HCT116 (cell line): Measurements from ENCODE around the gene RWDD4. TPM values are rescaled to one million over a fixed set of nuclear protein-coding genes. Genes with fewer than 3 reads are reported as not detected.

Experiments
- ATAC-seq: fragments of 200-7000 bp; cut with Tn5 transposase; 2 replicates; pipeline ENCODE4 v1.9.1; 2020; ENCODE audit warnings: mild to moderate bottlenecking, moderate library complexity
- BruUV-seq: library from RNA; stranded (reverse); fragments of 400-500 nt; replicated peaks from 2 replicates; lab custom pipeline; 2021; lab: Mats Ljungman, UMichigan
- CTCF ChIA-PET: fragments of 300-600 bp; sonication (Branson Sonifier 250); formaldehyde crosslinking; loops from one replicate; lab custom pipeline; 2021; ENCODE audit warnings: antibody characterized with exemption; lab: Charles Lee
- POLR2A ChIA-PET: fragments of 300-600, 350-600 bp; sonication (Branson Sonifier 250); formaldehyde crosslinking; loops from one replicate; lab custom pipeline; 2021; ENCODE audit warnings: antibody characterized with exemption; lab: Charles Lee
- RAD21 ChIA-PET, 2 experiments: fragments of 300-600 bp; sonication (Branson Sonifier 250); formaldehyde crosslinking; loops; one replicate each; lab custom pipeline; 2023; ENCODE audit warnings: low total read pairs in 2 of 2; ENCODE audit not compliant: uncharacterized antibody in 2 of 2, unreplicated experiment in 2 of 2, low non-redundant PET in 1 of 2; lab: Charles Lee
- DNase-seq: peaks from one replicate; pipeline ENCODE4 v3.0.0-alpha.2; 2010; ENCODE audit warnings: low read depth, low spot score
- H2AFZ ChIP-seq: fragments of 200-600 bp; shearing (Covaris generic), sonication (generic); 2 replicates; pipeline ENCODE4 v1.6.1; 2017; ENCODE audit warnings: low read depth, mixed run types, mixed read lengths, antibody characterized with exemption, low read length; ENCODE audit not compliant: poor library complexity, severe bottlenecking
- H3K27ac ChIP-seq: 2 replicates; pipeline ENCODE4 v1.5.1; 2012; ENCODE audit warnings: low read depth, low read length
- H3K27me3 ChIP-seq: fragments of 200-600 bp; sonication (generic); 2 replicates; pipeline ENCODE4 v1.6.1; 2016; ENCODE audit warnings: mixed run types, low read length, mixed read lengths; ENCODE audit not compliant: insufficient read depth
- H3K36me3 ChIP-seq, 2 experiments: fragments of 200-500 bp in 1 of 2; fragments of 200-600 bp in 1 of 2; sonication (Bioruptor generic) in 1 of 2; sonication (generic) in 1 of 2; 2 replicates each; pipeline versions ENCODE4 v1.5.1 to v1.6.1; 2014 to 2016; ENCODE audit warnings: low read length in 2 of 2, inconsistent platforms in 1 of 2, mixed read lengths in 1 of 2, mixed run types in 1 of 2; ENCODE audit not compliant: insufficient read depth in 2 of 2, control insufficient read depth in 1 of 2
- H3K4me1 ChIP-seq, 2 experiments: fragments of 200-600 bp in 1 of 2; sonication (generic) in 1 of 2; 2 replicates each; pipeline versions ENCODE4 v1.5.1 to v1.6.1; 2012 to 2017; ENCODE audit warnings: low read length in 2 of 2, inconsistent platforms in 1 of 2, mild to moderate bottlenecking in 1 of 2, mixed read lengths in 1 of 2, mixed run types in 1 of 2, moderate library complexity in 1 of 2; ENCODE audit not compliant: insufficient read depth in 2 of 2, control insufficient read depth in 1 of 2
- H3K4me2 ChIP-seq: fragments of 200-600 bp; sonication (generic); 2 replicates; pipeline ENCODE4 v1.6.1; 2017; ENCODE audit warnings: mixed run types, low read length, mixed read lengths
- H3K4me3 ChIP-seq, 2 experiments: fragments of 200-600 bp in 1 of 2; sonication (generic) in 1 of 2; replicated peaks in 1 of 2; 2 replicates each; pipeline ENCODE4 v1.5.1; 2011 to 2016; ENCODE audit warnings: low read length in 2 of 2, control low read depth in 1 of 2, low read depth in 1 of 2, mild to moderate bottlenecking in 1 of 2, mixed read lengths in 1 of 2, mixed run types in 1 of 2
- H3K79me2 ChIP-seq: fragments of 200-600 bp; sonication (generic); 2 replicates; pipeline ENCODE4 v1.6.1; 2017; ENCODE audit warnings: mild to moderate bottlenecking, mixed run types, low read length, moderate library complexity, mixed read lengths; ENCODE audit not compliant: insufficient read depth
- H3K9ac ChIP-seq: fragments of 200-600 bp; sonication (generic); 2 replicates; pipeline ENCODE4 v1.6.1; 2016; ENCODE audit warnings: low read length, mixed read lengths
- H3K9me2 ChIP-seq: fragments of 200-600 bp; sonication (generic), shearing (Covaris generic); 2 replicates; pipeline ENCODE4 v1.6.1; 2017; ENCODE audit warnings: mixed run types, mild to moderate bottlenecking, moderate library complexity; ENCODE audit not compliant: insufficient read depth
- H3K9me3 ChIP-seq, 2 experiments: fragments of 200-500 bp in 1 of 2; fragments of 200-600 bp in 1 of 2; sonication (Bioruptor generic) in 1 of 2; sonication (generic) in 1 of 2; 2 replicates each; pipeline ENCODE4 v1.6.1; 2014 to 2017; ENCODE audit warnings: low read length in 2 of 2, mixed read lengths in 2 of 2, inconsistent platforms in 1 of 2, low read depth in 1 of 2, mild to moderate bottlenecking in 1 of 2, mixed run types in 1 of 2, moderate library complexity in 1 of 2; ENCODE audit not compliant: control insufficient read depth in 1 of 2, insufficient read depth in 1 of 2
- H4K20me1 ChIP-seq: fragments of 200-600 bp; sonication (generic), shearing (Covaris generic); 2 replicates; pipeline ENCODE4 v1.6.1; 2017; ENCODE audit warnings: mixed run types, mild to moderate bottlenecking, moderate library complexity; ENCODE audit not compliant: insufficient read depth
- ATF3 ChIP-seq: IDR thresholded peaks from 2 replicates; pipeline ENCODE4 v1.6.1; 2012
- CEBPB ChIP-seq: IDR thresholded peaks from 2 replicates; pipeline ENCODE4 v1.6.1; 2012; ENCODE audit warnings: low read depth
- EGR1 ChIP-seq: IDR thresholded peaks from 2 replicates; pipeline ENCODE4 v1.6.1; 2012; ENCODE audit warnings: low read depth
- EZH2 ChIP-seq: fragments of 200-600 bp; sonication (generic); IDR thresholded peaks from 2 replicates; pipeline ENCODE4 v1.6.1; 2017; ENCODE audit warnings: antibody characterized with exemption, mixed run types
- EZH2phosphoT487 ChIP-seq: fragments of 200-600 bp; IDR thresholded peaks from 2 replicates; pipeline ENCODE4 v1.6.1; 2018; ENCODE audit warnings: antibody characterized with exemption, borderline replicate concordance
- FOSL1 ChIP-seq: IDR thresholded peaks from 2 replicates; pipeline ENCODE4 v1.6.1; 2012; ENCODE audit warnings: low read depth
- JUND ChIP-seq: IDR thresholded peaks from 2 replicates; pipeline ENCODE4 v1.6.1; 2012
- POLR2A ChIP-seq: IDR thresholded peaks from 2 replicates; pipeline ENCODE4 v1.7.0; 2011; ENCODE audit warnings: borderline replicate concordance; ENCODE audit not compliant: insufficient read depth, insufficient read length; ENCODE audit errors: extremely low read depth
- POLR2AphosphoS5 ChIP-seq: IDR thresholded peaks from 2 replicates; pipeline ENCODE4 v1.6.1; 2011; ENCODE audit warnings: mild to moderate bottlenecking, low read depth, low read length, moderate library complexity
- RAD21 ChIP-seq: IDR thresholded peaks from 2 replicates; pipeline ENCODE4 v1.6.1; 2012; ENCODE audit warnings: low read depth, mild to moderate bottlenecking
- SP1 ChIP-seq: IDR thresholded peaks from 2 replicates; pipeline ENCODE4 v1.6.1; 2012; ENCODE audit warnings: low read depth
- TCF7L2 ChIP-seq: IDR thresholded peaks from 2 replicates; pipeline ENCODE4 v1.7.0; 2011; ENCODE audit warnings: borderline replicate concordance, inconsistent platforms; ENCODE audit not compliant: insufficient read depth, insufficient read length; ENCODE audit errors: extremely low read depth
- YY1 ChIP-seq: IDR thresholded peaks from 2 replicates; pipeline ENCODE4 v1.6.1; 2011; ENCODE audit warnings: low read length, low read depth, moderate library complexity, mild to moderate bottlenecking; ENCODE audit not compliant: insufficient replicate concordance; ENCODE audit errors: extremely low read depth
- ZFX ChIP-seq: fragments of 450-650 bp; IDR thresholded peaks from 2 replicates; pipeline ENCODE4 v1.6.1; 2017
- ZNF274 ChIP-seq: fragments of 200-500 bp; sonication (Bioruptor generic); IDR thresholded peaks from 2 replicates; pipeline ENCODE4 v1.6.1; 2014; ENCODE audit warnings: mild to moderate bottlenecking, low read depth, low read length, inconsistent platforms
- intact Hi-C: fragments of 100-400 bp; cut with micrococcal nuclease; formaldehyde crosslinking; loops from 2 replicates; pipeline ENCODE4 v1.10.0; 2022
- total RNA-seq: library from RNA; stranded (reverse); gene quantifications from one replicate; pipeline ENCODE4 v1.2.1, GENCODE V29; 2021; ENCODE audit not compliant: unreplicated experiment
- TF ChIP-seq, protein P1 (sequence below), 3 experiments: fragments of 200-600 bp in 1 of 3; sonication (generic) in 1 of 3; IDR thresholded peaks in 2 of 3; conservative IDR thresholded peaks in 1 of 3; 2 replicates each; pipeline ENCODE4 v1.5.1; 2012 to 2017; ENCODE audit warnings: low read depth in 2 of 3, low read length in 2 of 3, antibody characterized with exemption in 1 of 3, borderline replicate concordance in 1 of 3, control low read depth in 1 of 3, mild to moderate bottlenecking in 1 of 3, mixed read lengths in 1 of 3, mixed run types in 1 of 3, moderate library complexity in 1 of 3; ENCODE audit not compliant: insufficient read depth in 1 of 3
- TF ChIP-seq, protein P2 (sequence below): IDR thresholded peaks from 2 replicates; pipeline ENCODE4 v1.6.1; 2012

RWDD4 gene
- total RNA-seq, 1 experiment from 2014 or later: 11.9 TPM

DNA sequence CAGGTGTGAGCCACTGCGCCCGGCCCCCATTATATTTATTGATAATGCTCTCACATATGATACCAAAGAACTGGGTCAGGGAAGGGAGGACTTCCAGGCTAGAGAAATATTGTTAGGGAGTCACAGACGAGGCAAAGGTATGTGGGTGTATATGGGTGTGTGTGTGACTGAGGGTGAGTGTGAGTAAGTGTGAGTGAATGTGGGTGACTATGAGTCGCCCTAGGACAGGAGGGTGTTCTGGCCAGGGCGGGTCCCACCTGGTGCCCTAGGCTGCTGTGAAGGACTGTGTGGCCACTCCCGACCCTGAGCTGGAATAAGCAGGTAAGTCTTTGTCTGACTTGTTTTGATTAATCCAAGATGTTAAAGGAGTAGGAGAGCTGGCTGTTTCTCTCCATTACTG lies 34.4 kb downstream of the RWDD4 start:
- BruUV-seq: no TSS peak
- no peak overlapping the region for H3K9ac ChIP-seq
- H3K4me2 ChIP-seq: 0 out of 2 replicates have a peak overlapping the region, but pooled peaks have one; percentile 7
- no peaks in the 10 kb centered on the region for H3K4me1 ChIP-seq
- no peaks in the 10 kb centered on the region for H3K9me2 ChIP-seq
- H2AFZ ChIP-seq: no peak overlapping the region
- no peaks in the 10 kb centered on the region for H3K27me3 ChIP-seq
- no peaks in the 10 kb centered on the region for H4K20me1 ChIP-seq
- DNase-seq (no peak), ATAC-seq (no peak)
- H3K79me2 ChIP-seq: no peaks in the 10 kb centered on the region
- TF ChIP-seq RAD21 (no peak), POLR2A (no peak), POLR2AphosphoS5 (no peak)
- TF ChIP-seq, protein P1, sequence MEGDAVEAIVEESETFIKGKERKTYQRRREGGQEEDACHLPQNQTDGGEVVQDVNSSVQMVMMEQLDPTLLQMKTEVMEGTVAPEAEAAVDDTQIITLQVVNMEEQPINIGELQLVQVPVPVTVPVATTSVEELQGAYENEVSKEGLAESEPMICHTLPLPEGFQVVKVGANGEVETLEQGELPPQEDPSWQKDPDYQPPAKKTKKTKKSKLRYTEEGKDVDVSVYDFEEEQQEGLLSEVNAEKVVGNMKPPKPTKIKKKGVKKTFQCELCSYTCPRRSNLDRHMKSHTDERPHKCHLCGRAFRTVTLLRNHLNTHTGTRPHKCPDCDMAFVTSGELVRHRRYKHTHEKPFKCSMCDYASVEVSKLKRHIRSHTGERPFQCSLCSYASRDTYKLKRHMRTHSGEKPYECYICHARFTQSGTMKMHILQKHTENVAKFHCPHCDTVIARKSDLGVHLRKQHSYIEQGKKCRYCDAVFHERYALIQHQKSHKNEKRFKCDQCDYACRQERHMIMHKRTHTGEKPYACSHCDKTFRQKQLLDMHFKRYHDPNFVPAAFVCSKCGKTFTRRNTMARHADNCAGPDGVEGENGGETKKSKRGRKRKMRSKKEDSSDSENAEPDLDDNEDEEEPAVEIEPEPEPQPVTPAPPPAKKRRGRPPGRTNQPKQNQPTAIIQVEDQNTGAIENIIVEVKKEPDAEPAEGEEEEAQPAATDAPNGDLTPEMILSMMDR (IDR thresholded peaks at IDR 0.05 in 2 of 3, conservative IDR thresholded peaks at IDR 0.05 in 1 of 3; ENCODE audit: borderline replicate concordance in 1 of 3, insufficient read depth in 1 of 3, low read depth in 2 of 3, low read length in 2 of 3): no peak
- intact Hi-C loops: no loop called here
- ChIA-PET POLR2A (no interaction called here), RAD21 (no interaction called here), CTCF (no interaction called here)
- no peaks in the 10 kb centered on the region for H3K36me3 ChIP-seq
- no peak overlapping the region for H3K4me3 ChIP-seq
- H3K27ac ChIP-seq: no peak overlapping the region
- no peaks in the 10 kb centered on the region for H3K9me3 ChIP-seq

DNA sequence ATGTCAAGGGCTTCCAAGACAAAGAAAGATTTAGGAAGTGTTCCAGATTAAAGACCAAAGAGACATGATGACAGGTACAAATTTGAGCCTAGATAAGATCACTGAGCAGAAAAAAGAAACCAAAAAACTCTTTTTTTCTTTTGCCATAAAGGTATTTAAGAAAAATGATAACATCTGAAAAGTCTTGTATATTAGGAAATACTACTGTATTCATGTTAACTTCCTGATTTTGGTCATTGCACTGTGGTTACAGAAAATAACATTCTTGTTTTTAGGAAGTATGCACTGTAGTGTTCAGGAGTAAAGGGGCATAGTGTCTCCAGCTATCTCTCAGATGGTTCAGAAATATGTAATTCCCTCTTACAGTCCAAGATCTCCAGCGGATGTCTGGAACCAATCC lies 37.1 kb downstream of the RWDD4 start:
- Histone ChIP-seq H2AFZ (no peak overlapping the region), H3K9ac (no peak overlapping the region), H3K4me3 (no peak overlapping the region), H3K9me3 (no peaks in the 10 kb centered on the region), H4K20me1 (no peaks in the 10 kb centered on the region), H3K9me2 (no peaks in the 10 kb centered on the region), H3K4me1 (no peaks in the 10 kb centered on the region), H3K27me3 (no peaks in the 10 kb centered on the region), H3K27ac (no peak overlapping the region), H3K36me3 (no peaks in the 10 kb centered on the region), H3K79me2 (no peaks in the 10 kb centered on the region), H3K4me2 (no peak overlapping the region)
- ChIA-PET RAD21 (no interaction called here), POLR2A (no interaction called here), CTCF (no interaction called here)
- BruUV-seq: no TSS peak
- no peak for DNase-seq
- ATAC-seq: no peak
- intact Hi-C loops: no loop called here
- TF ChIP-seq SP1 (no peak), EZH2 (no peak), POLR2AphosphoS5 (no peak), ATF3 (no peak), FOSL1 (no peak), ZFX (no peak), JUND (no peak), RAD21 (no peak), EGR1 (no peak), TCF7L2 (no peak), POLR2A (no peak), CEBPB (no peak), EZH2phosphoT487 (no peak), YY1 (no peak), ZNF274 (no peak)
- TF ChIP-seq, protein P2, sequence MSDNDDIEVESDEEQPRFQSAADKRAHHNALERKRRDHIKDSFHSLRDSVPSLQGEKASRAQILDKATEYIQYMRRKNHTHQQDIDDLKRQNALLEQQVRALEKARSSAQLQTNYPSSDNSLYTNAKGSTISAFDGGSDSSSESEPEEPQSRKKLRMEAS: no peak
- TF ChIP-seq, protein P1 (IDR thresholded peaks at IDR 0.05 in 2 of 3, conservative IDR thresholded peaks at IDR 0.05 in 1 of 3; ENCODE audit: borderline replicate concordance in 1 of 3, insufficient read depth in 1 of 3, low read depth in 2 of 3, low read length in 2 of 3): no peak
